CD14-positive monocyte (primary cell): ENCODE data around the gene CDC6. TPM values are rescaled to one million over a fixed set of nuclear protein-coding genes. Genes with fewer than 3 reads are reported as not detected.

Source experiments
- DNase-seq, 3 donors: peaks; one replicate each; pipeline ENCODE4 v3.0.0-alpha.2; 2011 to 2022
- H2AFZ ChIP-seq: 2 replicates; pipeline ENCODE4 v1.6.0; 2012; ENCODE audit warnings: mild to moderate bottlenecking, low read depth, low read length, inconsistent platforms; ENCODE audit not compliant: insufficient read depth, poor library complexity, severe bottlenecking
- H3K27ac ChIP-seq, 2 donors: 1 replicate in 1 of 2; 2 replicates in 1 of 2; pipeline ENCODE4 v1.5.1; 2012 to 2013; ENCODE audit warnings: low read length in 2 of 2, control low read depth in 1 of 2, inconsistent platforms in 1 of 2, low read depth in 1 of 2, mild to moderate bottlenecking in 1 of 2
- H3K27me3 ChIP-seq, 2 donors: one replicate each; pipeline versions ENCODE4 v1.6.0 to v1.6.1; 2011 to 2013; ENCODE audit warnings: low read length in 2 of 2; ENCODE audit not compliant: control insufficient read depth in 2 of 2, insufficient read depth in 2 of 2
- H3K36me3 ChIP-seq, 2 donors: replicated peaks in 1 of 2; 1 replicate in 1 of 2; 2 replicates in 1 of 2; pipeline versions ENCODE4 v1.5.1 to v1.6.1; 2012 to 2013; ENCODE audit warnings: low read length in 2 of 2, control low read depth in 1 of 2, inconsistent platforms in 1 of 2, mild to moderate bottlenecking in 1 of 2; ENCODE audit not compliant: insufficient read depth in 2 of 2, control insufficient read depth in 1 of 2
- H3K4me1 ChIP-seq, 2 donors: 1 replicate in 1 of 2; 2 replicates in 1 of 2; pipeline versions ENCODE4 v1.5.1 to v1.6.1; 2012 to 2013; ENCODE audit warnings: low read length in 2 of 2, control low read depth in 1 of 2, inconsistent platforms in 1 of 2, mild to moderate bottlenecking in 1 of 2, moderate library complexity in 1 of 2; ENCODE audit not compliant: insufficient read depth in 2 of 2, control insufficient read depth in 1 of 2
- H3K4me2 ChIP-seq: replicated peaks from 2 replicates; pipeline ENCODE3; 2012; ENCODE audit warnings: low read length, moderate library complexity, mild to moderate bottlenecking; ENCODE audit not compliant: poor library complexity, severe bottlenecking; ENCODE audit errors: extremely low read depth
- H3K4me3 ChIP-seq, 3 experiments: fragments of 200-600 bp in 1 of 3; sonication (generic) in 1 of 3; replicated peaks in 1 of 3; 1 replicate in 2 of 3; 2 replicates in 1 of 3; pipeline ENCODE4 v1.5.1; 2011 to 2013; ENCODE audit warnings: low read length in 3 of 3, mild to moderate bottlenecking in 3 of 3, control low read depth in 2 of 3, low read depth in 2 of 3, inconsistent platforms in 1 of 3, moderate library complexity in 1 of 3
- H3K79me2 ChIP-seq: 2 replicates; pipeline ENCODE4 v1.6.0; 2012; ENCODE audit warnings: mild to moderate bottlenecking, control low read depth, inconsistent platforms, low read length, moderate library complexity; ENCODE audit not compliant: insufficient read depth
- H3K9ac ChIP-seq: 2 replicates; pipeline ENCODE4 v1.6.0; 2017; ENCODE audit warnings: low read length, mild to moderate bottlenecking; ENCODE audit not compliant: insufficient read depth, poor library complexity, severe bottlenecking
- H3K9me3 ChIP-seq, 2 donors: replicated peaks in 1 of 2; 1 replicate in 1 of 2; 2 replicates in 1 of 2; pipeline versions ENCODE4 v1.5.1 to v1.6.1; 2012 to 2013; ENCODE audit warnings: low read length in 2 of 2, control low read depth in 1 of 2; ENCODE audit not compliant: control insufficient read depth in 1 of 2, insufficient read depth in 1 of 2
- H4K20me1 ChIP-seq: 2 replicates; pipeline ENCODE4 v1.6.0; 2012; ENCODE audit warnings: mild to moderate bottlenecking, low read length, control low read depth, moderate library complexity; ENCODE audit not compliant: insufficient read depth
- H3K27ac Mint-ChIP-seq, 7 donors: one replicate each; pipeline ENCODE4 v1.8.0; 2020; ENCODE audit warnings: mild to moderate bottlenecking in 7 of 7, mixed read lengths in 7 of 7, moderate library complexity in 6 of 7, inconsistent platforms in 2 of 7
- H3K27me3 Mint-ChIP-seq, 3 donors: one replicate each; pipeline ENCODE4 v1.8.0; 2021 to 2022; ENCODE audit warnings: low read depth in 3 of 3, mild to moderate bottlenecking in 3 of 3, mixed read lengths in 3 of 3, moderate library complexity in 3 of 3, inconsistent platforms in 1 of 3
- H3K36me3 Mint-ChIP-seq, 2 donors: one replicate each; pipeline ENCODE4 v1.8.0; 2020; ENCODE audit warnings: mixed read lengths in 2 of 2, inconsistent platforms in 1 of 2, mild to moderate bottlenecking in 1 of 2
- H3K4me1 Mint-ChIP-seq: one replicate; pipeline ENCODE4 v1.8.0; 2020; ENCODE audit warnings: mild to moderate bottlenecking, mixed read lengths
- H3K4me3 Mint-ChIP-seq, 2 donors: one replicate each; pipeline ENCODE4 v1.8.0; 2020; ENCODE audit warnings: mild to moderate bottlenecking in 2 of 2, mixed read lengths in 2 of 2, moderate library complexity in 1 of 2
- H3K9me3 Mint-ChIP-seq, 7 donors: one replicate each; pipeline ENCODE4 v1.8.0; 2020 to 2022; ENCODE audit warnings: mixed read lengths in 7 of 7, mild to moderate bottlenecking in 6 of 7, moderate library complexity in 6 of 7, inconsistent platforms in 2 of 7
- CTCF ChIP-seq: fragments of 200-600 bp; IDR thresholded peaks from one replicate; pipeline ENCODE4 v1.8.0; 2022; ENCODE audit warnings: antibody characterized with exemption, mild to moderate bottlenecking
- WGBS: methylation state at CpG from one replicate; pipeline ENCODE4 v1.1.5; 2013; ENCODE audit warnings: missing lambda C conversion rate; ENCODE audit not compliant: insufficient coverage; 5-methylcytosine and 5-hydroxymethylcytosine counted together
- intact Hi-C, 2 donors: fragments of 100-400 bp; cut with micrococcal nuclease; formaldehyde crosslinking; loops; one replicate each; pipeline versions ENCODE4 v1.15.0 to v1.15.1; 2023
- polyA plus RNA-seq, 3 donors: library from polyadenylated mRNA; depleted of rRNA in 1 of 3; unstranded in 2 of 3; stranded (reverse) in 1 of 3; fragments of 300-500 nt in 2 of 3; fragments of >200 nt in 1 of 3; fragmentation: Illumina TruSeq in 2 of 3; gene quantifications; 1 replicate in 2 of 3; 2 replicates in 1 of 3; pipeline ENCODE4 v1.2.3, GENCODE V29; 2012 to 2021

Gene CDC6
- polyA plus RNA-seq, 3 donors = 0.11 to 0.21 TPM; not detected in 1

GRCh38 chr17:40337351-40337750 lies 49.7 kb downstream of the CDC6 start:
- no peak for DNase-seq
- Histone ChIP-seq H3K4me1 (peaks cover 87 to 88% of the 10 kb centered on the region in 2 donors), H3K27me3 (no peaks in the 10 kb centered on the region), H3K79me2 (peaks cover 97% of the 10 kb centered on the region), H3K27ac (peak overlapping the region; percentile 33 to 78), H3K9me3 (no peaks in the 10 kb centered on the region), H3K4me2 (peak overlapping the region; percentile 43), H4K20me1 (peaks cover 26% of the 10 kb centered on the region), H2AFZ (no peak overlapping the region), H3K36me3 (peaks cover 7 to 14% of the 10 kb centered on the region in 2 donors), H3K4me3 (peak overlapping the region in 1 of 3 experiments; percentile 54), H3K9ac (no peak overlapping the region)
- peaks cover 0 to 4% (median 0%) of the 10 kb centered on the region in 7 donors for H3K9me3 Mint-ChIP-seq
- peak overlapping the region; percentile 82 to 97 (median 88) for H3K27ac Mint-ChIP-seq
- H3K27me3 Mint-ChIP-seq = peaks cover 0 to 4% (median 1%) of the 10 kb centered on the region in 3 donors
- peaks cover 41 to 63% of the 10 kb centered on the region in 2 donors for H3K36me3 Mint-ChIP-seq
- no peak for TF ChIP-seq CTCF
- peaks cover 83% of the 10 kb centered on the region for H3K4me1 Mint-ChIP-seq
- peak overlapping the region in 1 of 2 donors; percentile 48 for H3K4me3 Mint-ChIP-seq
- intact Hi-C loops = no loop called here
- 79% methylated on average over 2 of the region's 8 CpGs for WGBS

GRCh38 chr17:40338058-40338457 lies 50.4 kb downstream of the CDC6 start:
- H3K27ac ChIP-seq = peak overlapping the region; percentile 33 to 78
- H3K79me2 ChIP-seq = peaks cover 97% of the 10 kb centered on the region

More at GRCh38 chr17:40338058-40338457, 50.4 kb downstream of the CDC6 start:
- no peaks in the 10 kb centered on the region for H3K9me3 ChIP-seq
- peak; percentile 59 to 82 (median 76) for DNase-seq
- H4K20me1 ChIP-seq = peaks cover 34% of the 10 kb centered on the region
- H3K27me3 ChIP-seq = no peaks in the 10 kb centered on the region
- peak overlapping the region; percentile 86 to 97 (median 88) for H3K27ac Mint-ChIP-seq
- 0% methylated on average over 1 of the region's 5 CpGs for WGBS
- H3K36me3 ChIP-seq = peaks cover 7 to 19% of the 10 kb centered on the region in 2 donors
- H3K9ac ChIP-seq = no peak overlapping the region
- TF ChIP-seq CTCF = no peak
- peaks cover 76% of the 10 kb centered on the region for H3K4me1 Mint-ChIP-seq
- peak overlapping the region; percentile 43 for H3K4me2 ChIP-seq
- peaks cover 81 to 83% of the 10 kb centered on the region in 2 donors for H3K4me1 ChIP-seq
- H3K9me3 Mint-ChIP-seq = peaks cover 0 to 4% (median 0%) of the 10 kb centered on the region in 7 donors
- H2AFZ ChIP-seq = no peak overlapping the region
- H3K4me3 ChIP-seq = peak overlapping the region in 1 of 3 experiments; percentile 54
- peaks cover 38 to 62% of the 10 kb centered on the region in 2 donors for H3K36me3 Mint-ChIP-seq
- intact Hi-C loops = no loop called here
- peaks cover 0 to 4% (median 1%) of the 10 kb centered on the region in 3 donors for H3K27me3 Mint-ChIP-seq
- peak overlapping the region; percentile 41 to 48 for H3K4me3 Mint-ChIP-seq
